Astrocyte (in vitro differentiated cells and primary cell): ENCODE data around the gene PNKD.

ENCODE experiments used
- CTCF ChIP-seq: IDR thresholded peaks from 2 replicates; pipeline ENCODE4 v1.5.1; 2011; ENCODE audit warnings: low read depth, mild to moderate bottlenecking, inconsistent platforms, low read length, moderate library complexity; ENCODE audit not compliant: insufficient read depth
- EZH2 ChIP-seq: IDR thresholded peaks from 2 replicates; pipeline ENCODE4 v1.6.1; 2012; ENCODE audit warnings: mild to moderate bottlenecking, low read length, inconsistent platforms; ENCODE audit not compliant: insufficient read depth

GRCh38 chr2:218249691-218250090, 20.6 kb upstream of the PNKD start:
- no peak for TF ChIP-seq CTCF
- TF ChIP-seq EZH2 = no peak
